ENCODE results near the gene KY.

DNA sequence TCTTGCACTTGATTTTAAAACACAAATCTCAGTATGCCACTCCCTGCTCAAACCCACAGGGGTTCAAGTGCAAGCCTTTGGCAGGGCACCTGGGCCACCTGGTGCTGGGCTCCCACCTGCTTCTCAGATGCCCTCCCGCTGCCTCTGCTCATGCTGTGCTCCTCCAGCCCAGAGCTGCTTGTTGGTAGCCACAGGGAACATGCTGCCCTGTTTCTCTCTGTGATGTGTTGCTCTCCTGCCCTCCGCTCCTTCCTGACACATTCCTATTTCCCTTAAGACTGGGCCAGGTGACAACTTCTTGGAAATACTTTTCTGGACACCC, 27.1 kb upstream of the KY start:
- TF ChIP-seq, protein P1, sequence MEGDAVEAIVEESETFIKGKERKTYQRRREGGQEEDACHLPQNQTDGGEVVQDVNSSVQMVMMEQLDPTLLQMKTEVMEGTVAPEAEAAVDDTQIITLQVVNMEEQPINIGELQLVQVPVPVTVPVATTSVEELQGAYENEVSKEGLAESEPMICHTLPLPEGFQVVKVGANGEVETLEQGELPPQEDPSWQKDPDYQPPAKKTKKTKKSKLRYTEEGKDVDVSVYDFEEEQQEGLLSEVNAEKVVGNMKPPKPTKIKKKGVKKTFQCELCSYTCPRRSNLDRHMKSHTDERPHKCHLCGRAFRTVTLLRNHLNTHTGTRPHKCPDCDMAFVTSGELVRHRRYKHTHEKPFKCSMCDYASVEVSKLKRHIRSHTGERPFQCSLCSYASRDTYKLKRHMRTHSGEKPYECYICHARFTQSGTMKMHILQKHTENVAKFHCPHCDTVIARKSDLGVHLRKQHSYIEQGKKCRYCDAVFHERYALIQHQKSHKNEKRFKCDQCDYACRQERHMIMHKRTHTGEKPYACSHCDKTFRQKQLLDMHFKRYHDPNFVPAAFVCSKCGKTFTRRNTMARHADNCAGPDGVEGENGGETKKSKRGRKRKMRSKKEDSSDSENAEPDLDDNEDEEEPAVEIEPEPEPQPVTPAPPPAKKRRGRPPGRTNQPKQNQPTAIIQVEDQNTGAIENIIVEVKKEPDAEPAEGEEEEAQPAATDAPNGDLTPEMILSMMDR (conservative IDR thresholded peaks at IDR 0.05), result no peak
- no peak for TF ChIP-seq ZFX (IDR thresholded peaks at IDR 0.05)
